ENCODE measurements around the gene PUM1. TPM values are rescaled to one million over a fixed set of nuclear protein-coding genes. Genes with fewer than 3 reads are reported as not detected.

Gene PUM1
- total and polyA plus RNA-seq, 10 of the 15 experiments (the other 5 are each of a cell fraction or from before 2014, with no cell fraction given) = 21.4 to 75.3 (median 42.4) TPM

DNA sequence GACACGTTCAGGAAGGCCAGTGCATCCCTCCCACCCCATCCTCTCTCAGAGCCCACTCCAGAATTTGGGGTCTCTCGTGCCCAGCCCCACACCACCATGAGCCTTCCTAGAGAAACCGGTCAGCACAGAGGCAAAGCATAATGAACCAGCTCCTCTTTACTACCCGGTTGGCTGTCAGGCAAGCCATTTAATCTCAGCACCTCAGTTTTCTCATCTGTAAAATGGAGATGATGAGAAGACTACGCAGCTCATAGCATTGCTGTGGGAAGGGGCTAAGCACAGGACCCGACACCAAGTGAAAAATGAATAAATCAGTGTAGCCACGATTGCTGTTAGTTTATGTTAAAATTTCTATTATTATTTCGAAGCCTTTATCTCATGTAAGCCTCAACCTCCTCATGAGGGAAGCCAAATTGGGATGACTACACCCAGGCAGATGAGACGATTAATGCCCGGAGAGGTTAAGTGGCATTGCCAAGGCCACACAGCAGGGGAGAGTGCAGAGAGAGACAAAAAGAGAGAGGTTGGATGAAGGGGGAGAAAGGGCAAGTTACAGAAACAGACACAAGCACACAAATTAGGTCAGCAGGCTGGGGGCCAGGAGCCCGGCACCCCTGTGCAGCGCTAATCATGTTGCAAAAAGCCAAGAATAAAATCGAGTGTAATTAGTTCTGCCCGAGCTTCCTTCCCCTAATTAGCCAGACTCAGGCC is 182.7 kb downstream of the PUM1 start (continued):
- TF ChIP-seq, protein P1, sequence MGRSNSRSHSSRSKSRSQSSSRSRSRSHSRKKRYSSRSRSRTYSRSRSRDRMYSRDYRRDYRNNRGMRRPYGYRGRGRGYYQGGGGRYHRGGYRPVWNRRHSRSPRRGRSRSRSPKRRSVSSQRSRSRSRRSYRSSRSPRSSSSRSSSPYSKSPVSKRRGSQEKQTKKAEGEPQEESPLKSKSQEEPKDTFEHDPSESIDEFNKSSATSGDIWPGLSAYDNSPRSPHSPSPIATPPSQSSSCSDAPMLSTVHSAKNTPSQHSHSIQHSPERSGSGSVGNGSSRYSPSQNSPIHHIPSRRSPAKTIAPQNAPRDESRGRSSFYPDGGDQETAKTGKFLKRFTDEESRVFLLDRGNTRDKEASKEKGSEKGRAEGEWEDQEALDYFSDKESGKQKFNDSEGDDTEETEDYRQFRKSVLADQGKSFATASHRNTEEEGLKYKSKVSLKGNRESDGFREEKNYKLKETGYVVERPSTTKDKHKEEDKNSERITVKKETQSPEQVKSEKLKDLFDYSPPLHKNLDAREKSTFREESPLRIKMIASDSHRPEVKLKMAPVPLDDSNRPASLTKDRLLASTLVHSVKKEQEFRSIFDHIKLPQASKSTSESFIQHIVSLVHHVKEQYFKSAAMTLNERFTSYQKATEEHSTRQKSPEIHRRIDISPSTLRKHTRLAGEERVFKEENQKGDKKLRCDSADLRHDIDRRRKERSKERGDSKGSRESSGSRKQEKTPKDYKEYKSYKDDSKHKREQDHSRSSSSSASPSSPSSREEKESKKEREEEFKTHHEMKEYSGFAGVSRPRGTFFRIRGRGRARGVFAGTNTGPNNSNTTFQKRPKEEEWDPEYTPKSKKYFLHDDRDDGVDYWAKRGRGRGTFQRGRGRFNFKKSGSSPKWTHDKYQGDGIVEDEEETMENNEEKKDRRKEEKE (IDR thresholded peaks at IDR 0.05) = no peak
- TF ChIP-seq ZNF622 (IDR thresholded peaks at IDR 0.05) = no peak

Small RNA genes lying within 50 kb of the gene (small RNA-seq; reads per million reads assigned to genes)
- gene AL356320.1 = not detected
- gene RN7SL371P = not detected

Other genes starting within 250 kb of the PUM1 start
- gene SDC3, start 157.0 kb downstream of the PUM1 start, total RNA-seq (2014; rRNA removed) = under 0.01 TPM in 1 of 2 replicates, not detected in the other
- gene SDC3, start 157.0 kb downstream of the PUM1 start, total RNA-seq (2014; rRNA removed; fragmentation: Illumina TruSeq; extraction: Trizol) = 0.05 and 0.09 TPM in 2 replicates
- 0.24 and 0.36 TPM in 2 replicates for gene SDC3, start 157.0 kb downstream of the PUM1 start, total RNA-seq (2021)
- gene SDC3, start 157.0 kb downstream of the PUM1 start, polyA plus RNA-seq (2011; rRNA removed) = 0.13 and 0.46 TPM in 2 replicates
- gene SDC3, start 157.0 kb downstream of the PUM1 start, polyA plus RNA-seq (2014; fragmentation: Illumina TruSeq; extraction: Trizol) = 0.04 TPM in 1 of 2 replicates, not detected in the other
- under 1 TPM in 1 of 2 experiments, not detected in 1; under 0.01 TPM for gene SDC3, start 157.0 kb downstream of the PUM1 start, polyA plus RNA-seq (2014; fragmentation: Nextera tagmentation; extraction: Ambion mirVana)
- 0.10 and 0.23 TPM in 2 replicates for gene SDC3, start 157.0 kb downstream of the PUM1 start, polyA plus RNA-seq (2014; rRNA removed)
- gene SDC3, start 157.0 kb downstream of the PUM1 start, polyA plus RNA-seq (2016; fragmentation: Nextera tagmentation; extraction: Ambion mirVana) = under 1 TPM in 1 of 2 experiments, not detected in 1; 0.04 TPM
- gene NKAIN1, start 174.2 kb upstream of the PUM1 start, total RNA-seq (2014; rRNA removed) = not detected in 2 replicates
- gene NKAIN1, start 174.2 kb upstream of the PUM1 start, total RNA-seq (2014; rRNA removed; fragmentation: Illumina TruSeq; extraction: Trizol) = not detected in 2 replicates
- not detected in 2 replicates for gene NKAIN1, start 174.2 kb upstream of the PUM1 start, total RNA-seq (2021)
- not detected in 2 replicates for gene NKAIN1, start 174.2 kb upstream of the PUM1 start, polyA plus RNA-seq (2011; rRNA removed)
- not detected in 2 replicates for gene NKAIN1, start 174.2 kb upstream of the PUM1 start, polyA plus RNA-seq (2014; fragmentation: Illumina TruSeq; extraction: Trizol)
- not detected for gene NKAIN1, start 174.2 kb upstream of the PUM1 start, polyA plus RNA-seq (2014; fragmentation: Nextera tagmentation; extraction: Ambion mirVana)
- gene NKAIN1, start 174.2 kb upstream of the PUM1 start, polyA plus RNA-seq (2014; rRNA removed) = not detected in 2 replicates
- gene NKAIN1, start 174.2 kb upstream of the PUM1 start, polyA plus RNA-seq (2016; fragmentation: Nextera tagmentation; extraction: Ambion mirVana) = not detected
- gene SNRNP40, start 231.1 kb upstream of the PUM1 start, total RNA-seq (2014; rRNA removed) = 212 and 219 TPM in 2 replicates
- gene SNRNP40, start 231.1 kb upstream of the PUM1 start, total RNA-seq (2014; rRNA removed; fragmentation: Illumina TruSeq; extraction: Trizol) = 108 and 116 TPM in 2 replicates
- 103 and 104 TPM in 2 replicates for gene SNRNP40, start 231.1 kb upstream of the PUM1 start, total RNA-seq (2021)
- 103 and 113 TPM in 2 replicates for gene SNRNP40, start 231.1 kb upstream of the PUM1 start, polyA plus RNA-seq (2011; rRNA removed)
- 94.2 and 97.7 TPM in 2 replicates for gene SNRNP40, start 231.1 kb upstream of the PUM1 start, polyA plus RNA-seq (2014; fragmentation: Illumina TruSeq; extraction: Trizol)
- gene SNRNP40, start 231.1 kb upstream of the PUM1 start, polyA plus RNA-seq (2014; fragmentation: Nextera tagmentation; extraction: Ambion mirVana) = 10 to 100 TPM; 34.9 to 45.9 TPM
- 141 and 144 TPM in 2 replicates for gene SNRNP40, start 231.1 kb upstream of the PUM1 start, polyA plus RNA-seq (2014; rRNA removed)
- 100 to 1,000 TPM; 167 to 172 TPM for gene SNRNP40, start 231.1 kb upstream of the PUM1 start, polyA plus RNA-seq (2016; fragmentation: Nextera tagmentation; extraction: Ambion mirVana)
- 22.3 and 25.4 TPM in 2 replicates for gene ZCCHC17, start 231.3 kb upstream of the PUM1 start, total RNA-seq (2014; rRNA removed)
- 40.0 and 41.6 TPM in 2 replicates for gene ZCCHC17, start 231.3 kb upstream of the PUM1 start, total RNA-seq (2014; rRNA removed; fragmentation: Illumina TruSeq; extraction: Trizol)
- 25.6 and 27.5 TPM in 2 replicates for gene ZCCHC17, start 231.3 kb upstream of the PUM1 start, total RNA-seq (2021)
- gene ZCCHC17, start 231.3 kb upstream of the PUM1 start, polyA plus RNA-seq (2011; rRNA removed) = 43.8 and 54.1 TPM in 2 replicates
- 50.2 and 61.8 TPM in 2 replicates for gene ZCCHC17, start 231.3 kb upstream of the PUM1 start, polyA plus RNA-seq (2014; fragmentation: Illumina TruSeq; extraction: Trizol)
- 10 to 100 TPM; 63.9 to 86.3 TPM for gene ZCCHC17, start 231.3 kb upstream of the PUM1 start, polyA plus RNA-seq (2014; fragmentation: Nextera tagmentation; extraction: Ambion mirVana)
- gene ZCCHC17, start 231.3 kb upstream of the PUM1 start, polyA plus RNA-seq (2014; rRNA removed) = 24.2 and 25.7 TPM in 2 replicates
- 10 to 100 TPM; 62.7 to 68.7 TPM for gene ZCCHC17, start 231.3 kb upstream of the PUM1 start, polyA plus RNA-seq (2016; fragmentation: Nextera tagmentation; extraction: Ambion mirVana)

Data from GM12878 (cell line).